ENCODE results near the gene ADGRG6.

DNA sequence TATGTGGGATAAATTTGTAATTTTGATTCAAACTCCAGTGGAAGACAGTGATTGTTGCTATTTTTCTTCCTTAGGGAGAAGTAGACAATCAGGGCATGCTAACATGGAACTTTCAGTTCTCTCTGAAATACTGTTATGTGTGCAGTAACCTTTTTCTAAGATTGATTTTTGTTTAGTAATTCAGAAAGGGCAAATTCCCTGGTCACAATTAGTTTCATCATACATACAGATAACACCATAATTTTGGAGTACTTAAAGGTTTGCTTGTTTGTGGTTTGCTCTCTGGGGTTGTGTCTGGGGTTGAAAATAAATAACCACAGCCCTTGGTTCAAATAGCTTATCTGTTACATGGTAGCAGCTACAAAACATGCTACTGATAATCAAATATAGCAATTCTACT lies 34.4 kb downstream of the ADGRG6 start:
- TF ChIP-seq EP300 (IDR thresholded peaks at IDR 0.05) (no peak), POLR2A (IDR thresholded peaks at IDR 0.05) (no peak)
- TF ChIP-seq, protein P1, sequence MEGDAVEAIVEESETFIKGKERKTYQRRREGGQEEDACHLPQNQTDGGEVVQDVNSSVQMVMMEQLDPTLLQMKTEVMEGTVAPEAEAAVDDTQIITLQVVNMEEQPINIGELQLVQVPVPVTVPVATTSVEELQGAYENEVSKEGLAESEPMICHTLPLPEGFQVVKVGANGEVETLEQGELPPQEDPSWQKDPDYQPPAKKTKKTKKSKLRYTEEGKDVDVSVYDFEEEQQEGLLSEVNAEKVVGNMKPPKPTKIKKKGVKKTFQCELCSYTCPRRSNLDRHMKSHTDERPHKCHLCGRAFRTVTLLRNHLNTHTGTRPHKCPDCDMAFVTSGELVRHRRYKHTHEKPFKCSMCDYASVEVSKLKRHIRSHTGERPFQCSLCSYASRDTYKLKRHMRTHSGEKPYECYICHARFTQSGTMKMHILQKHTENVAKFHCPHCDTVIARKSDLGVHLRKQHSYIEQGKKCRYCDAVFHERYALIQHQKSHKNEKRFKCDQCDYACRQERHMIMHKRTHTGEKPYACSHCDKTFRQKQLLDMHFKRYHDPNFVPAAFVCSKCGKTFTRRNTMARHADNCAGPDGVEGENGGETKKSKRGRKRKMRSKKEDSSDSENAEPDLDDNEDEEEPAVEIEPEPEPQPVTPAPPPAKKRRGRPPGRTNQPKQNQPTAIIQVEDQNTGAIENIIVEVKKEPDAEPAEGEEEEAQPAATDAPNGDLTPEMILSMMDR (IDR thresholded peaks at IDR 0.05): no peak

Measured in upper lobe of left lung (tissue), 4 donors.